Endothelial cell of umbilical vein (primary cell): ENCODE results near the gene CHRM2. TPM values are rescaled to one million over a fixed set of nuclear protein-coding genes. Genes with fewer than 3 reads are reported as not detected.

ENCODE experiments used
- BruUV-seq: library from RNA; stranded (reverse); fragments of 400-500 nt; replicated peaks from 2 replicates; lab custom pipeline; 2021; lab: Mats Ljungman, UMichigan
- CTCF ChIA-PET: fragments of 300-600, 350-600 bp; sonication (Branson Sonifier 250); formaldehyde crosslinking; loops from one replicate; lab custom pipeline; 2021; ENCODE audit warnings: antibody characterized with exemption, inconsistent platforms; lab: Charles Lee
- POLR2A ChIA-PET: fragments of 300-600, 350-600 bp; sonication (Branson Sonifier 250); formaldehyde crosslinking; loops from one replicate; lab custom pipeline; 2021; ENCODE audit warnings: antibody characterized with exemption, inconsistent platforms; lab: Charles Lee
- DNase-seq: peaks from one replicate; pipeline ENCODE4 v3.0.0-alpha.2; 2011; ENCODE audit warnings: low read depth, low spot score
- FAIRE-seq: peaks from 2 replicates; lab custom pipeline; 2011; peaks lifted over from hg19 to GRCh38; lab: Jason Lieb, UNC
- H2AFZ ChIP-seq: 2 replicates; pipeline ENCODE4 v1.6.0; 2012; ENCODE audit warnings: low read depth, low read length, control low read depth, inconsistent platforms
- H3K27ac ChIP-seq: 2 replicates; pipeline ENCODE4 v1.5.1; 2011; ENCODE audit warnings: low read depth, mild to moderate bottlenecking, control low read depth, low read length, moderate library complexity; ENCODE audit not compliant: insufficient read depth
- H3K27me3 ChIP-seq, 2 experiments: 2 replicates each; pipeline versions ENCODE4 v1.6.0 to v1.6.1; 2011; ENCODE audit warnings: low read length in 2 of 2, mixed read lengths in 1 of 2; ENCODE audit not compliant: control insufficient read depth in 2 of 2, insufficient read depth in 2 of 2
- H3K36me3 ChIP-seq, 2 experiments: 2 replicates in 1 of 2; 3 replicates in 1 of 2; pipeline ENCODE4 v1.5.1; 2011; ENCODE audit warnings: low read length in 2 of 2, mild to moderate bottlenecking in 1 of 2, moderate library complexity in 1 of 2; ENCODE audit not compliant: control insufficient read depth in 2 of 2, insufficient read depth in 2 of 2; ENCODE audit errors: extremely low read depth in 1 of 2
- H3K4me1 ChIP-seq: 3 replicates; pipeline ENCODE4 v1.5.1; 2011; ENCODE audit warnings: mild to moderate bottlenecking, low read length; ENCODE audit not compliant: control insufficient read depth, insufficient read depth; ENCODE audit errors: extremely low read depth
- H3K4me2 ChIP-seq: 2 replicates; pipeline ENCODE4 v1.6.1; 2011; ENCODE audit warnings: low read length, control low read depth, mixed read lengths; ENCODE audit not compliant: insufficient read depth
- H3K4me3 ChIP-seq, 3 experiments: fragments of 200-600 bp in 1 of 3; sonication (generic), shearing (Covaris generic) in 1 of 3; replicated peaks in 1 of 3; 2 replicates each; pipeline ENCODE4 v1.5.1; 2011 to 2016; ENCODE audit warnings: control low read depth in 3 of 3, low read length in 3 of 3, mild to moderate bottlenecking in 2 of 3, inconsistent platforms in 1 of 3, low read depth in 1 of 3, moderate library complexity in 1 of 3; ENCODE audit not compliant: insufficient read depth in 1 of 3
- H3K79me2 ChIP-seq: 2 replicates; pipeline ENCODE4 v1.6.0; 2012; ENCODE audit warnings: low read length, inconsistent platforms; ENCODE audit not compliant: control insufficient read depth, insufficient read depth
- H3K9ac ChIP-seq: replicated peaks from 2 replicates; pipeline ENCODE3; 2011; ENCODE audit warnings: low read length, control low read depth; ENCODE audit not compliant: insufficient read depth; ENCODE audit errors: extremely low read depth
- H3K9me1 ChIP-seq: replicated peaks from 3 replicates; pipeline ENCODE4 v1.6.0; 2011; ENCODE audit warnings: mild to moderate bottlenecking, low read length; ENCODE audit not compliant: control insufficient read depth, insufficient read depth; ENCODE audit errors: extremely low read depth
- H3K9me3 ChIP-seq: replicated peaks from 2 replicates; pipeline ENCODE4 v1.5.1; 2012; ENCODE audit warnings: low read length, inconsistent platforms; ENCODE audit not compliant: control insufficient read depth, insufficient read depth
- H4K20me1 ChIP-seq: replicated peaks from 2 replicates; pipeline ENCODE3; 2011; ENCODE audit warnings: mild to moderate bottlenecking, low read length; ENCODE audit not compliant: control insufficient read depth, insufficient read depth; ENCODE audit errors: extremely low read depth
- EZH2 ChIP-seq: IDR thresholded peaks from 2 replicates; pipeline ENCODE4 v1.6.1; 2012; ENCODE audit warnings: borderline replicate concordance, low read depth, mild to moderate bottlenecking, moderate library complexity, low read length, inconsistent platforms; ENCODE audit not compliant: severe bottlenecking
- FOS ChIP-seq: IDR thresholded peaks from 2 replicates; pipeline ENCODE4 v1.6.1; 2011; ENCODE audit warnings: mild to moderate bottlenecking, low read length, moderate library complexity, borderline replicate concordance; ENCODE audit not compliant: insufficient read depth
- GATA2 ChIP-seq: IDR thresholded peaks from 2 replicates; pipeline ENCODE4 v1.7.0; 2011; ENCODE audit warnings: low read depth, mild to moderate bottlenecking, moderate library complexity, mixed read lengths, low read length; ENCODE audit not compliant: insufficient read length, insufficient read depth
- JUN ChIP-seq: IDR thresholded peaks from 2 replicates; pipeline ENCODE4 v1.6.1; 2011; ENCODE audit warnings: borderline replicate concordance, low read depth; ENCODE audit not compliant: insufficient read length, insufficient read depth
- MAX ChIP-seq: IDR thresholded peaks from 2 replicates; pipeline ENCODE4 v1.6.1; 2011; ENCODE audit not compliant: insufficient read depth, insufficient read length
- MYC ChIP-seq: IDR thresholded peaks from one replicate; pipeline ENCODE4 v1.6.1; 2011; ENCODE audit warnings: mild to moderate bottlenecking, low read depth, low read length
- POLR2A ChIP-seq: IDR thresholded peaks from 2 replicates; pipeline ENCODE4 v1.6.1; 2012; ENCODE audit warnings: low read depth, mild to moderate bottlenecking, control low read depth, low read length
- POLR2AphosphoS5 ChIP-seq: IDR thresholded peaks from 2 replicates; pipeline ENCODE4 v1.6.1; 2012; ENCODE audit warnings: low read depth, mild to moderate bottlenecking, control low read depth, low read length, moderate library complexity; ENCODE audit not compliant: insufficient read depth
- dilution Hi-C: fragments of 300-500 bp; cut with MboI; formaldehyde crosslinking; loops from one replicate; pipeline ENCODE4 v1.15.0; 2019; ENCODE audit warnings: low sequenced_read_pairs; ENCODE audit not compliant: extremely low pct_ligation_motif_present
- intact Hi-C: fragments of 100-400 bp; cut with micrococcal nuclease; formaldehyde crosslinking; loops from one replicate; pipeline ENCODE4 v1.10.0; 2022
- polyA plus RNA-seq, 4 experiments: library from polyadenylated mRNA; depleted of rRNA in 3 of 4; stranded (reverse) in 3 of 4; unstranded in 1 of 4; fragments of >200 nt; gene quantifications; 2 replicates each; pipeline versions ENCODE4 v1.2.1 to v1.2.3, GENCODE V29; 2011 to 2012; ENCODE audit warnings: missing spikeins in 1 of 4
- total RNA-seq: library from RNA; stranded (reverse); gene quantifications from 2 replicates; pipeline ENCODE4 v1.2.3, GENCODE V29; 2021
- TF ChIP-seq, protein P1 (sequence below), 2 donors: IDR thresholded peaks; 1 replicate in 1 of 2; 2 replicates in 1 of 2; pipeline ENCODE4 v1.5.1; 2011; ENCODE audit warnings: low read length in 2 of 2, mild to moderate bottlenecking in 2 of 2, moderate library complexity in 2 of 2, control low read depth in 1 of 2, inconsistent platforms in 1 of 2, low read depth in 1 of 2; ENCODE audit not compliant: insufficient read depth in 1 of 2; ENCODE audit errors: extremely low read depth in 1 of 2

The CHRM2 gene
- total and polyA plus RNA-seq, 2 donors (not counting 3 experiments of a cell fraction or from before 2014, with no cell fraction given) = not detected

DNA sequence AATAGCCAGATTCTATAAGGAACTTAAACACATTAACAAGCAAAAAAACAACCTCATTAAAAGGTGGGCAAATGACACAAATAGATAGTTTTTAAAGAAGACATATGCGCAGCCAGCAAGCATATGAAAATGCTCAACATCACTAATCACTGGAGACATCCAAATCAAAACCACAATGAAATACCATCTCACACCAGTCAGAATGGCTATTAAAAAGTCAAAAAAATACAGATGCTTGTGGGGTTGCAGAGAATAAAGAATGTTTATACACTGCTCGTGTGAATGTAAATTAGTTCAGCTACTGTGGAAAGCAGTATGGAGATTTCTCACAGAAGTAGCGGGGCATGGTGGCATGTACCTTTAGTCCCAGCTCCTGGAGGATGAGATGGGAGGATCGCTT is 164.0 kb downstream of the CHRM2 start:
- CTCF ChIA-PET = no interaction called here

More for the DNA sequence above, 164.0 kb downstream of the CHRM2 start:
- TF ChIP-seq MYC = no peak
- no peak for TF ChIP-seq GATA2
- TF ChIP-seq POLR2A = no peak
- no peak for TF ChIP-seq FOS
- TF ChIP-seq EZH2 = no peak
- TF ChIP-seq JUN = no peak
- TF ChIP-seq, protein P1, sequence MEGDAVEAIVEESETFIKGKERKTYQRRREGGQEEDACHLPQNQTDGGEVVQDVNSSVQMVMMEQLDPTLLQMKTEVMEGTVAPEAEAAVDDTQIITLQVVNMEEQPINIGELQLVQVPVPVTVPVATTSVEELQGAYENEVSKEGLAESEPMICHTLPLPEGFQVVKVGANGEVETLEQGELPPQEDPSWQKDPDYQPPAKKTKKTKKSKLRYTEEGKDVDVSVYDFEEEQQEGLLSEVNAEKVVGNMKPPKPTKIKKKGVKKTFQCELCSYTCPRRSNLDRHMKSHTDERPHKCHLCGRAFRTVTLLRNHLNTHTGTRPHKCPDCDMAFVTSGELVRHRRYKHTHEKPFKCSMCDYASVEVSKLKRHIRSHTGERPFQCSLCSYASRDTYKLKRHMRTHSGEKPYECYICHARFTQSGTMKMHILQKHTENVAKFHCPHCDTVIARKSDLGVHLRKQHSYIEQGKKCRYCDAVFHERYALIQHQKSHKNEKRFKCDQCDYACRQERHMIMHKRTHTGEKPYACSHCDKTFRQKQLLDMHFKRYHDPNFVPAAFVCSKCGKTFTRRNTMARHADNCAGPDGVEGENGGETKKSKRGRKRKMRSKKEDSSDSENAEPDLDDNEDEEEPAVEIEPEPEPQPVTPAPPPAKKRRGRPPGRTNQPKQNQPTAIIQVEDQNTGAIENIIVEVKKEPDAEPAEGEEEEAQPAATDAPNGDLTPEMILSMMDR (IDR thresholded peaks at IDR 0.05; ENCODE audit: extremely low read depth in 1 of 2, insufficient read depth in 1 of 2, low read depth in 1 of 2, low read length in 2 of 2) = no peak
- no peak for TF ChIP-seq POLR2AphosphoS5
- TF ChIP-seq MAX = no peak
- POLR2A ChIA-PET = no interaction called here
- H3K9me1 ChIP-seq = no peaks in the 10 kb centered on the region
- H3K4me2 ChIP-seq = no peak overlapping the region
- no peak for DNase-seq
- H3K27me3 ChIP-seq = no peaks in the 10 kb centered on the region
- H3K9me3 ChIP-seq = no peaks in the 10 kb centered on the region
- no TSS peak for BruUV-seq
- no peaks in the 10 kb centered on the region for H4K20me1 ChIP-seq
- no peak overlapping the region for H3K4me3 ChIP-seq
- dilution Hi-C loops = no loop called here
- no peak for FAIRE-seq
- no peak overlapping the region for H2AFZ ChIP-seq
- H3K79me2 ChIP-seq = no peaks in the 10 kb centered on the region
- H3K36me3 ChIP-seq = no peaks in the 10 kb centered on the region
- intact Hi-C loops = no loop called here
- H3K9ac ChIP-seq = no peak overlapping the region
- no peak overlapping the region for H3K27ac ChIP-seq
- no peaks in the 10 kb centered on the region for H3K4me1 ChIP-seq
